LNCAP (cell line): Measurements from ENCODE around the gene HNRNPAB.

Source experiments
- TF ChIP-seq, protein P1 (sequence below): fragments of 450-650 bp; IDR thresholded peaks from 2 replicates; pipeline ENCODE4 v1.5.1; 2017; ENCODE audit warnings: mild to moderate bottlenecking

HNRNPAB gene

DNA sequence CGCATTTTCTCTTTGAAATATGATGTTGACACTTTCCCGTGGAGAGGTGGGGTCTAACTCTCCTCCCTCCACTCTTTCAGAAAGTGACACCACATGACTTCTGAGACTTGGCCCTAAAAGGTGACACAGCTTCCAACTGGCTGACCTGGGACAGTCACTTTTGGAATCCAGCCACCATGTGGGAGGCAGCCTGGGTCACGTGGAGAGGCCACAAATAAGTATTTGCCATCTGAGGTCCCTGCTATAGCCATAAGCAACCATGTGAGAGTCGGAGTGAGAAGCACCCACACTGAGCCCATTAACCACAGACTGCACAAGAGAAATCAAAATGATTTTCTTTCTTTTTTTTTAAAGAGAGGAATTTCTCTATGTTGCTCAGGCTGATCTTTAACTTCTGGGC lies 32.3 kb downstream of the HNRNPAB start:
- TF ChIP-seq, protein P1, sequence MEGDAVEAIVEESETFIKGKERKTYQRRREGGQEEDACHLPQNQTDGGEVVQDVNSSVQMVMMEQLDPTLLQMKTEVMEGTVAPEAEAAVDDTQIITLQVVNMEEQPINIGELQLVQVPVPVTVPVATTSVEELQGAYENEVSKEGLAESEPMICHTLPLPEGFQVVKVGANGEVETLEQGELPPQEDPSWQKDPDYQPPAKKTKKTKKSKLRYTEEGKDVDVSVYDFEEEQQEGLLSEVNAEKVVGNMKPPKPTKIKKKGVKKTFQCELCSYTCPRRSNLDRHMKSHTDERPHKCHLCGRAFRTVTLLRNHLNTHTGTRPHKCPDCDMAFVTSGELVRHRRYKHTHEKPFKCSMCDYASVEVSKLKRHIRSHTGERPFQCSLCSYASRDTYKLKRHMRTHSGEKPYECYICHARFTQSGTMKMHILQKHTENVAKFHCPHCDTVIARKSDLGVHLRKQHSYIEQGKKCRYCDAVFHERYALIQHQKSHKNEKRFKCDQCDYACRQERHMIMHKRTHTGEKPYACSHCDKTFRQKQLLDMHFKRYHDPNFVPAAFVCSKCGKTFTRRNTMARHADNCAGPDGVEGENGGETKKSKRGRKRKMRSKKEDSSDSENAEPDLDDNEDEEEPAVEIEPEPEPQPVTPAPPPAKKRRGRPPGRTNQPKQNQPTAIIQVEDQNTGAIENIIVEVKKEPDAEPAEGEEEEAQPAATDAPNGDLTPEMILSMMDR, result no peak

DNA sequence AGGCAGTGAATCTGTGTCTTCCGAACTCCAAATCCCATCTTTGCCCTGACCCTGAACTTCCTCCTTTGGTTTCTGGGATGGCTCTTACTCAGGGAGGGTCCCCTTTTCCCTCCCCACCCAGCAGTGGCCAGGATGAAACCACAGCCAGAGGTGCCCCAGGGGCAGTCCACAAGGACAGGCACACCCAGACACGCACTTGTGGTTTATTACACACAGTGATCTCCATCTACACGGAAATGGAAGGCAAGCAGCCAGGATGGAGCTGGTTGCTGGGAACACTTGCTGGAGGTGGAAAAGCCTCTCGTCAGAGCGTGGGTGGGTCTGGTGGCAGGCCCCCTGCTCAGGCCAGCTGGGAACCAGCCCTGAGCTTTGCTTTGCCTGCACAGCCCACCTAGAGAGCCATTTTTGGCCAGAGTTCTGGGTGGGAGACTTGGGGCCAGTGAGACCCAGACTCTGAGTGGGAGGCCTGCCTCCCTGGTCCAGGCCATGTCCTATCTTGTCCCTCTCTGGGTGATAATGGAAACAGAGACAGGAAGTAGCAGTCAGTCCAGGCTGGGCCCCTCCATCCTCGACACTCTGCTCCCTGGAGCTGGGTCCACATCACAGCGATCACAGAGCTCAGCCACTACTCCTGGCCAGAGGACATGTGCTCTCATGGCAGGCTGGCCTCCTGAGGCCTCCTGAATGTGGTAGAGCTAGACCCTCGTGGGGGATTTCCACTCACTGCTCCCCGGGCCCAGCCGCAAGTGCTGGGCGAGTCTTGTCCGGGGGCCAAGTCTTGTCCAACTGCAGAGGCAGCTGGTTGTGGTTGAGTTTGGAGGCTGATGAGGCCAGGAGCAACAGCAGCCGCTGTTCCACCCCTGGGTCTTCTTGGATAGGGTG lies 33.3 kb downstream of the HNRNPAB start:
- TF ChIP-seq, protein P1, result no peak

DNA sequence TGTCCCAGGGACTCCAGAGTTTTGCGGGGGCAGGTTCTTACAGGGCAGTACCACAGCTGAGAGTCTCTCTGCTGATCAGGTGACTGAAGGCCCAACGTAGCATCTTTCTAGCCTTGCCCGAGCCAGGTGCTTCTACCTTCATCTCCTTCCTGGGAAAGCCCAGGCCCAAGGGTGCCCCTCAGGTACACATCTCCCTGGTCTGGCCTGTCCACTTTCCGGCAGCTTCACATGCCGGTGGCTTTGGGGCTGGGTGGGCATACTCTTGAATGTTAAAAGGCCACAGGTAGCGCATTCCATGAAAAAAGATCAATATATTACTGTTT lies 33.9 kb downstream of the HNRNPAB start:
- TF ChIP-seq, protein P1, result no peak

DNA sequence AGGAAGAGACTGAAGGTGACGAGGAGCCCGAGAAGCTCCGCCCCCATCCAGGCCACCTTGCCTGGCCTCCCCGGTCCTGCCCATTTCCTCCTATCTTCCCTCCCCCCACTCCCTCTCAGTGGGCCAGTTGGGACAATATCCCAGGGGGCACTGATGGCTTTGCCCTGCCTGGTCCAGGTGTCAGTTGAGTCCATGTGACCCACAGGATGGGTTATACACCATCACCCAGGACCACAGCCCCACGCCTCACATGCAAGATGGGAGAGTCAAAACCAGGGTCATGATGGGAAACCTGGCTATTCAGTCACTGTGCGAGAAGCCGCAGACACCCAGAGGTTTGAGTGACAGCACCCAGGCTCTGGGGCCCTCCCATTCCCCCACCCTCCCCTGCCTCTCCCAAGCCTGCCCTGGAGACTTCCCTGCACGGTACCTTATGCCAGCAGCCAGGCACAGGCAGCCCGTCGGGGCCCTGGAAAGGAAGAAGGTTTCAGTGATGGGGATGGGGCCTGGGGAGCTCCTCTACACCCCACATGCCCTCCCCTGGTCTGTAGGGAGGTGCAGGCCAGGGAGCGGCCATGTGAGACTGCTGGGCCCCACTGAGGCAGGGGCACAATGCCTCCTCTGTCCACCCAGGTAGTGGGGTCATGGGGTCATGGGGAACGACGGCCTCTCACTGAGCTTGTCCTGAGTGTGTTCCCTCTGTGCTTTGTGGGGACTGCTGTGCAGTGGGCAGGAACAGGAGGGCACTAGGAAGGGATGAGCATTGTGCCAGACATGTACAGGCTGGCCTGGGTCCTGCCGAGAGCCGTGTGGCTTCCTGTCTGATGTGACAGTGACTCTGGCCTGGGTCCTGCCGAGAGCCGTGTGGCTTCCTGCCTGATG lies 34.6 kb downstream of the HNRNPAB start:
- TF ChIP-seq, protein P1, result no peak

DNA sequence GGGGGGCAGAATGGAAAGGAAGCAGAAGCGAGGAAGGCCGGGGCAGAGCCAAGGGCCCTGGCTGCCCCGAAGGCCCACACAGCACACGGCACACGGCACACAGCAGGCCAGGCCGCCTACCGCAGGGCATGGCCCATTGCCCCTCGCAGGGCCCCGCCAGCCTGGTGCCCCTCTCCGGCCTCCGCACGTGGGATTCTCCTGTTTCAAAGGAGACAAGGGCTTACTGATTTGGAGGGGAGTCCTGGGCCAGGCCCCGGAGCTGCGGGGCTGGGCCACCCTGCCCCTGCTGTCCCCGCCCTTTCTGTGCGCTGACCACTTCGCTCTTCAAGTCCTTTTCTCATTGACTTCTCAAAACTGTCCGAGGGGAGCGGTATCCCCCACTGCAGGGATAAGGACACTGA lies 36.0 kb downstream of the HNRNPAB start:
- TF ChIP-seq, protein P1, result no peak

DNA sequence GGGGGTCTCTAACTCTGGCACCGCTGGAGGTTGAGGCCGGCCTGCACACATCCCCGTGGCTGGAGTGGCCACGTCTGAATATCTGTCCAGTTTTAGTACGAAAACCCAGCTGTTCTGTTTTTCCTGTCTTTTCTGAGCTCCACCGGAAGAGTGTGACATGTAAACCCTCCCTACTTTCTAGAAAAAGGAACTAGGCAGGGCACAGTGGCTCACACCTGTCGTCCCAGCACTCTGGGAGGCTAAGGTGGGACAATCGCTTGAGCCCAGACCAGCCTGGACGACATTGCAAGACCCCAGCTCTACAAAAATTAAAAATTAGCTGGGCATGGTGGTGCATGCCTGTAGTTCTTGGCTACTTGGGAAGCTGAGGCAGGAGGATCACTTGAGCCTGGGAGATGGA lies 36.4 kb downstream of the HNRNPAB start:
- TF ChIP-seq, protein P1, result no peak

DNA sequence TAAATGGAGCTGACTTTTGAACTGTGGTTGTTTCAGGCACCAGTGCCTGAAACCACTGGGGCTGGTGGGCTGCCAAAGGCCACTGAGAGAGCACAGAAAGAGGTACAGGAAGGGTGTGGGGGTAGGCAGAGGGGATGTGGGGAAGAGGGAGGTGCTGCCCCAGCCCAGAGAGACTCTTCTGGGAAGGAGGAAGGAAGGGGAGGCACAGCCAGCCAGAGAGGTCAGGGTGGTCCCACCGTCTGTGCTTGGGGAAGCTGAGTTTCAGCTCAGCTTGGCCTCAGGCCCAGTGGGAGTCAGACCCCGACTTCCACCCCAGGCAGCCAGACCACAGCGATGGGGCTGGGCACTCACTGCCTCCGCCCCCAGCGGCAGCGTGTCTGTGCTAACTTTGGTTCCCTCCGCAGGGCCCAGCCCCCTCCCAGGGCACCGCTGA lies 36.9 kb downstream of the HNRNPAB start:
- TF ChIP-seq, protein P1, result no peak
